HUES64 (cell line): ENCODE measurements around the gene LRR1. TPM values are rescaled to one million over a fixed set of nuclear protein-coding genes. Genes with fewer than 3 reads are reported as not detected.

ENCODE experiments used
- H3K27ac ChIP-seq: 2 replicates; pipeline ENCODE4 v1.7.0; 2013; ENCODE audit warnings: low read depth, low read length, inconsistent platforms
- H3K27me3 ChIP-seq: 2 replicates; pipeline ENCODE4 v1.6.1; 2013; ENCODE audit warnings: mild to moderate bottlenecking, low read length; ENCODE audit not compliant: insufficient read depth
- H3K36me3 ChIP-seq: 2 replicates; pipeline ENCODE4 v1.6.1; 2013; ENCODE audit warnings: mild to moderate bottlenecking, low read length; ENCODE audit not compliant: insufficient read depth
- H3K4me1 ChIP-seq: 2 replicates; pipeline ENCODE4 v1.6.1; 2013; ENCODE audit warnings: mild to moderate bottlenecking, low read length, moderate library complexity; ENCODE audit not compliant: insufficient read depth
- H3K4me3 ChIP-seq: 2 replicates; pipeline ENCODE4 v1.5.1; 2013; ENCODE audit warnings: mild to moderate bottlenecking, low read length, moderate library complexity
- H3K9ac ChIP-seq: 2 replicates; pipeline ENCODE4 v1.6.1; 2013; ENCODE audit warnings: mild to moderate bottlenecking, low read depth, low read length
- H3K9me3 ChIP-seq: 2 replicates; pipeline ENCODE4 v1.6.1; 2013; ENCODE audit warnings: low read depth, low read length; ENCODE audit not compliant: insufficient read depth
- WGBS: fragments of 150-250, 120-280 bp; methylation state at CpG from one replicate; pipeline ENCODE4 v1.1.7; 2013; ENCODE audit warnings: missing lambda C conversion rate; 5-methylcytosine and 5-hydroxymethylcytosine counted together
- polyA plus RNA-seq, 2 experiments: library from polyadenylated mRNA; stranded (reverse); fragments of 50-300 nt; gene quantifications; one replicate each; pipeline ENCODE4 v1.2.3, GENCODE V29; 2013

The LRR1 gene
- 37.8 TPM for polyA plus RNA-seq (2013, experiment 1 of 2)
- polyA plus RNA-seq (2013, experiment 2 of 2), result 36.8 TPM

DNA sequence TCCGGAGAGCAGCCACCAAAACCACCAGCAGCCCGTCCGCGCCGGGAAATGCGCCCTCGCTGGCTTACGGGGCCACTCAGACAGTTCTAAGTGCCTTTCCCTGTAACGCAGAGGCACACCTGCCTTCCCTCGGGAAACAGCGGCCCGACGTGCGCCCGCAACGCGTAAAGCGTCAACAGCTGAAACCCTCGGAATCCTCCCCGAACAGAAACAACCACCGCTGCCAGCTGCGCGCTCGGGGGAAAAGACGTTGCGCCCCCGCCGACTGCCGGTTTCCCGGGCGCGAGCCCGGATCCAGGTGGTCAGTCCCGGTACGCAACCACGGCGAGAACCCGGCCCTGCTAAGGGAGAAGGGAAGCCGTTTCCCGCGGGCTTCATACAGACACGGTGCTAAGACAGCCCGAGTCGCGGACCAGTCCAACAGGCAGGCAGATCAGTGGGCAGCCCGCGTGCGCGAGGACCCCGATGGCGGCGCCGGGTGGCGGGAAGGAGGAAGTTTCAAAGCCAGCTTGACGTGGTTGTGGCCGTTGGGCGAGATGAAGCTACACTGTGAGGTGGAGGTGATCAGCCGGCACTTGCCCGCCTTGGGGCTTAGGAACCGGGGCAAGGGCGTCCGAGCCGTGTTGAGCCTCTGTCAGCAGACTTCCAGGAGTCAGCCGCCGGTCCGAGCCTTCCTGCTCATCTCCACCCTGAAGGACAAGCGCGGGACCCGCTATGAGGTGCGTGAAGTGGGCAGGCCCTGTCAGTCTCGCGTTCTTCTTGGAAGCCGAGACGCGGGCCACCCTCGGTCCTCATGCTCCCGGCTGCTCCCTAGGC is at the start of gene LRR1:
TSS of gene LRR1 (plus strand) at position 456 of the 816 bp plus-strand sequence. CDS start at position 537, 81 bp downstream.
- Histone ChIP-seq H3K9ac (peak within 1 kb of the TSS; percentile 93), H3K4me3 (peak within 1 kb of the TSS; percentile 69), H3K27ac (peak within 1 kb of the TSS; percentile 95), H3K36me3 (peaks cover 16% of the 10 kb centered on the region), H3K27me3 (peaks cover 2% of the 10 kb centered on the region; the same call in 1 of the 2 replicates), H3K4me1 (no peaks in the 10 kb centered on the region), H3K9me3 (no peaks in the 10 kb centered on the region)
- under 1% methylated on average over 77 of the region's 77 CpGs for WGBS

DNA sequence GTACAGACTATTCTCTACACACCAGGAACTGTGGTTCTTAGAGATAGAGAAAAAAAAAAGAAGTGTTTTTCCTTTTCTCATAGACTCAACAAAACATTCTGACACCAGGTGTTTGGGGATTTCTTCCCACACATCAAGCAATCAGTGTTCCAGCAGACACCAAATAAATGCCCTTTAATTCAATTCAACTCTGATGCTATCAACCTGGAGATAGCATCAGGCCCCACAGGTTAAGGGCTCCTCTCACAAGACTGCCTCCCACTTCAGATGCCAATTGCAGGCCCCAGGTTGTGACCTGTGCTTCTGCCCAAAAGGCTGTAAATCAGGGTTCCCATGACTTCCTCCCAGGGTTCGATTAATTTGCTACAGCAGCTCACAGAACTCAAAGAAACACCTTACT is 49.3 kb upstream of the LRR1 start:
- no peaks in the 10 kb centered on the region for H3K36me3 ChIP-seq
- peak overlapping the region; percentile 29 for H3K27ac ChIP-seq
- H3K9ac ChIP-seq, result no peak overlapping the region
- H3K4me1 ChIP-seq, result peaks cover 27% of the 10 kb centered on the region
- WGBS, result 92% methylated on average over 1 of the region's 1 CpG
- no peak overlapping the region for H3K4me3 ChIP-seq
- H3K9me3 ChIP-seq, result no peaks in the 10 kb centered on the region
- no peaks in the 10 kb centered on the region for H3K27me3 ChIP-seq

GRCh38 chr14:49549881-49550280 is 48.9 kb upstream of the LRR1 start:
- 51% methylated on average over 3 of the region's 4 CpGs for WGBS
- Histone ChIP-seq H3K4me3 (no peak overlapping the region), H3K4me1 (peaks cover 27% of the 10 kb centered on the region), H3K36me3 (no peaks in the 10 kb centered on the region), H3K27me3 (no peaks in the 10 kb centered on the region), H3K27ac (peak overlapping the region; percentile 29), H3K9me3 (no peaks in the 10 kb centered on the region), H3K9ac (no peak overlapping the region)

DNA sequence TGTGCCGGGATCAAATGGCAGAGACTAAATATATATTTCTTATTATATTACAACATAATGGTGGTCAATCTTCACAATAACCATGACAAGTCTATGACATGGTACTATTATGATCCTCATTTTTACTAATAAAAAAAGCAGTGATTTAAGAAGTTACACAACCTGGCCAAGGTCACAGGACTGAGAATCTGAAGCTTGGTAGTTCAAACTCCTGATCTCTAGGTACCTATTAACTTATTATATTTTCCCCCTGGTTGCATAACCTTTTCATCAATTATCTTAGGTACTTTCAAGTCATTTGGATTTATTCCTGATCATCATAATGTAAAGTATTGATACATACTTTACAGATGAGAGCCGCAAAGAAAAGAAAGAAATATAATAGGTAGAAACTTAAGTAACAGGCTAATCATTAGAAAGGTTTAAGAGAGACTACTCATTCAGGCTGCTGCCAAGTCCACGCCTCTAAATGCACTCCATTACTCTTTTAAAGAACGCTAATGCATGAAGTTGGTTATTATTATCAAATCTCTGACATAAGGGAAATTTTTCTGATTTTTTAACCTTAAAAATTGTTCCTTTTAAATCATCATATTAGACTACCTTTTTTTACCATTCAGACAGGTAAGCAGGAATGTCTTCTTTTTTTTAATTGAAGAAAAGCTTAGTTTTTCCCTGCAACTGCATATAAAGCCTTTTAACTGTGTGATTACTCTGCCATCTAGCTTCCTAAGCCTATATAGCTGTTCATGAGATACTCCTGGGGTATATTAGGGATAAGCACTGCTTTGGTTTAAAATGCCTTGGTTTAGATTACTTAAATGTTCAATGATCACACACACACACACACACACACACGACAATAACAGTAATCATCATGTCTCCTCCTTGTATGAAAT is 48.2 kb upstream of the LRR1 start:
- WGBS, result 8% methylated on average over 1 of the region's 5 CpGs
- peak overlapping the region; percentile 46; the same call in 1 of the 2 replicates for H3K27ac ChIP-seq
- no peak overlapping the region; the same call in 1 of the 2 replicates for H3K9ac ChIP-seq

DNA sequence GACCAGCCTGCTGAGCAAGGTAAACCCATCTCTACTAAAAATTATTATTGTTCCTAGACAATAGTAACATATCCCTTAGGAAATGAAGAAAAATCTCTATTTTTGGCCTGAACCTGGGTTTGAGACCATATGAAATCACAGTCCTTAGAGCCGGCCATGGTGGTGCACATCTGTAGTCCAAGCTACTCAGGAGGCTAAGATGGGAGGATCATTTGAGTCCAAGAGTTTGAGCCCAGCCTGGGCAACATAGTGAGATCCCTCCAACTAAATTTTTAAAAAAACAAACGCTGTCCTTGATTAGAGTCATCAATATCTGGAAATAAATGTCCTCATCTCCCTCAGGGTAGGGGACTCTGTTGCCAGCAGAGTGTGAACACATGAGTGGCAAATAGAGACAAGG is 47.2 kb upstream of the LRR1 start:
- Histone ChIP-seq H3K27ac (no peak overlapping the region), H3K27me3 (no peaks in the 10 kb centered on the region), H3K4me1 (peaks cover 27% of the 10 kb centered on the region), H3K4me3 (no peak overlapping the region), H3K36me3 (no peaks in the 10 kb centered on the region), H3K9me3 (no peaks in the 10 kb centered on the region), H3K9ac (no peak overlapping the region)
- 88% methylated on average over 2 of the region's 2 CpGs for WGBS

More for the DNA sequence above, 48.2 kb upstream of the LRR1 start:
- Histone ChIP-seq H3K9me3 (no peaks in the 10 kb centered on the region), H3K36me3 (no peaks in the 10 kb centered on the region), H3K27me3 (no peaks in the 10 kb centered on the region), H3K4me3 (no peak overlapping the region), H3K4me1 (peaks cover 27% of the 10 kb centered on the region)

DNA sequence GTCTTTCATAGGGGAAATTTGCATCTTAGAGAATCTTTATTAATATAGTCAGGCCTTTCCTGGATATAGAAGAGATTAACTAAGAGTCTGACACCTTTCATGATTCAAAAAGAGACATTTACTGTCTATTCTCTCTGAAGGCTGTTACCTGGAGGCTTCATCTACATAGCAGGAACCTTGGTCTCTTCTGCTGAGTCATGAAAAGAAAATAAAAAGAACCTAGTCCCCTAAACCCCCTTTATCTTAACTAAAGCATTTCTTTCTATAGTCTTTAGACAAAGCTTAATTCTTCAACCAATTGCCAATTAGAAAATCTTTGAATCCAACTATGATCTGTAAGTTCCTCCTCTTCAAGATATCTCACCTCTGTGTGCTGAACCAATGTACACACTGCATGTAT is 45.6 kb upstream of the LRR1 start:
- no peak overlapping the region; the same call in 1 of the 2 replicates for H3K27ac ChIP-seq
- peaks cover 21% of the 10 kb centered on the region for H3K4me1 ChIP-seq
- no peaks in the 10 kb centered on the region for H3K27me3 ChIP-seq
- no peak overlapping the region for H3K9ac ChIP-seq
- H3K4me3 ChIP-seq, result no peak overlapping the region
- no peaks in the 10 kb centered on the region for H3K9me3 ChIP-seq
- no peaks in the 10 kb centered on the region for H3K36me3 ChIP-seq

DNA sequence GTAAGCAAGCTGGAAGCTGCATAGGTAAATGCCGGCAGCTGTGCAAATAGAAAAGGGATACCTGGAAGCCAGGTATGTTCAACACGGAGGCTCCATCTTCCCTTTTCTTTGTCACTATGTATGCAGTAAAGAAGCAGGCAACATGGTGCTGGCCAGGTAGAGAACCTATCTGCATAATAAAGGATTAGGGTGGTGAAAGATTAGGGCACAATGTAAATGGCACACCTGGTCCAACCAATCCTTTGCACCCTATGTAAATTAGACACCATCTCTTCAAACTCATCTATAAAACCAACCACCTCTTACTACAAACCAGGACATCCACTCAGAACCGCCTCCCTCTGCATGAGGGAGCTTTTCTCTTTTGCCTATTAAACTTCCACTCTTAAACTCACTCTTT is 44.8 kb upstream of the LRR1 start:
- Histone ChIP-seq H3K27me3 (no peaks in the 10 kb centered on the region), H3K9ac (no peak overlapping the region), H3K4me3 (no peak overlapping the region), H3K4me1 (peaks cover 21% of the 10 kb centered on the region), H3K36me3 (no peaks in the 10 kb centered on the region), H3K9me3 (no peaks in the 10 kb centered on the region), H3K27ac (no peak overlapping the region; the same call in 1 of the 2 replicates)
- WGBS, result 64% methylated on average over 3 of the region's 3 CpGs

DNA sequence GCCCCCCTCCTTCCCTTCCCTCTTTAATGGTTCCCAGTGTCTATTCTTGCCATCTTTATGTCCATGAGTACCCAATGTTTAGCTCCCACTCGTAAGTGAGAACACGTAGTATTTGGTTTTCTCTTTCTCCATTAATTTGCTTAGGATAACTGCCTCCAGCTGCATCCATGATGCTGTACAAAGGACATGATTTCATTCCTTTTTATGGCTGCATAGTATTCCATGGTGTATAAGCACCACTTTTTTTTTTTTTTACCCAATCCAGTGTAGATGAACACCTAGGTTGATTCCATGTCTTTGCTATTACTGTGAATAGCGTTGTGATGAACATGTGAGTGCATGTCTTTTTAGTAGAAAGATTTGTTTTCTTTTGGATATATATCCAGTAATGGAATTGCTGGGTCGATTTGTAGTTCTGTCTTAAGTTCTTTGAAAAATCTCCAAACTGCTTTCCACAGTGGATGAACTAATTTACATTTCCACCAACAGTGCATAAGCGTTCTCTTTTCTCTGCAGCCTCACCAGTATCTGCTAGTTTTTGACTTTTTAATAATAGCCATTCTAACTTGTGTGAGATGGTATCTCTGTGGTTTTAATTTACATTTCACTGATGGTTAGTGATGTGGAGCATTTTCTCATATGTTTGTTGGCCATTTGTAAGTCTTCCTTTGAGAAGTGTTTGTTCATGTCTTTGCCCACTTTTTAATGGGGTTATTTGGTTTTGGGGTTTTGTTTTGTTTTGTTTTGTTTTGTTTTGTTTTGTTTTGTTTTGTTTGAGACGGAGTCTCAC is 38.6 kb upstream of the LRR1 start:
- 94% methylated on average over 6 of the region's 6 CpGs for WGBS

GRCh38 chr14:49566714-49567113 is 32.0 kb upstream of the LRR1 start:
- no peaks in the 10 kb centered on the region for H3K9me3 ChIP-seq
- no peak overlapping the region for H3K27ac ChIP-seq
- H3K4me1 ChIP-seq, result no peaks in the 10 kb centered on the region
- H3K4me3 ChIP-seq, result no peak overlapping the region
- 96% methylated on average over 12 of the region's 12 CpGs for WGBS
- H3K36me3 ChIP-seq, result peaks cover 4% of the 10 kb centered on the region; the same call in 1 of the 2 replicates
- no peak overlapping the region for H3K9ac ChIP-seq
- H3K27me3 ChIP-seq, result no peaks in the 10 kb centered on the region

More for the DNA sequence above, 38.6 kb upstream of the LRR1 start:
- Histone ChIP-seq H3K36me3 (no peaks in the 10 kb centered on the region), H3K9me3 (no peaks in the 10 kb centered on the region), H3K4me3 (no peak overlapping the region), H3K27me3 (no peaks in the 10 kb centered on the region), H3K9ac (no peak overlapping the region), H3K27ac (no peak overlapping the region), H3K4me1 (no peaks in the 10 kb centered on the region)

DNA sequence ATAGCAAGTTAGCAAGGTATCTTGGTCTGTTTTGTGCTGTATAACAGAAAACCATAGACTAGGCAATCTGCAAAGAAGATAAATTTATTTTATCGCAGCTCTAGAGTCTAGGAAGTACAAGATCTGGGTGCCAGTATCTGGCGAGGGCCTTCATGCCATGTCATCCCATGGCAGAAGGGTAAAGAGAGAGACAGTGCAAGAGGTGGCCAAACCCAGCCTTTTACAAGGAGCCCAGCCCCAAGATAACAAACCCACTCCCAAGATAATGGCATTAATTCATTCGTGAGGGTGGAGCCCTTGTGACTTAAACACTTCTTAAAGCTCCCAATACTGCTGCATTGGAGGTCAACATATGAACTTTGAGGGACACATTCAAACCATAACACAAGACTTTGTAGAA is 29.5 kb upstream of the LRR1 start:
- no peak overlapping the region for H3K4me3 ChIP-seq
- no peaks in the 10 kb centered on the region for H3K27me3 ChIP-seq
- H3K4me1 ChIP-seq, result no peaks in the 10 kb centered on the region
- H3K9me3 ChIP-seq, result no peaks in the 10 kb centered on the region
- 92% methylated on average over 3 of the region's 3 CpGs for WGBS
- H3K27ac ChIP-seq, result no peak overlapping the region
- peaks cover 19% of the 10 kb centered on the region for H3K36me3 ChIP-seq
- H3K9ac ChIP-seq, result no peak overlapping the region
